GM21528 (cell line): ENCODE measurements around the gene BCL7C.
"Not testable (repeated sequence)": the region's sequence is repeated elsewhere in the genome, so short reads cannot be mapped to it uniquely, and the experiment has no call there.

Experiments
- ATAC-seq: cut with Tn5 transposase; IDR thresholded peaks from one replicate; pipeline ENCODE4 v1.9.1; 2021; ENCODE audit warnings: mild to moderate bottlenecking, moderate library complexity; ENCODE audit not compliant: unreplicated experiment, low FRiP score

BCL7C gene

DNA sequence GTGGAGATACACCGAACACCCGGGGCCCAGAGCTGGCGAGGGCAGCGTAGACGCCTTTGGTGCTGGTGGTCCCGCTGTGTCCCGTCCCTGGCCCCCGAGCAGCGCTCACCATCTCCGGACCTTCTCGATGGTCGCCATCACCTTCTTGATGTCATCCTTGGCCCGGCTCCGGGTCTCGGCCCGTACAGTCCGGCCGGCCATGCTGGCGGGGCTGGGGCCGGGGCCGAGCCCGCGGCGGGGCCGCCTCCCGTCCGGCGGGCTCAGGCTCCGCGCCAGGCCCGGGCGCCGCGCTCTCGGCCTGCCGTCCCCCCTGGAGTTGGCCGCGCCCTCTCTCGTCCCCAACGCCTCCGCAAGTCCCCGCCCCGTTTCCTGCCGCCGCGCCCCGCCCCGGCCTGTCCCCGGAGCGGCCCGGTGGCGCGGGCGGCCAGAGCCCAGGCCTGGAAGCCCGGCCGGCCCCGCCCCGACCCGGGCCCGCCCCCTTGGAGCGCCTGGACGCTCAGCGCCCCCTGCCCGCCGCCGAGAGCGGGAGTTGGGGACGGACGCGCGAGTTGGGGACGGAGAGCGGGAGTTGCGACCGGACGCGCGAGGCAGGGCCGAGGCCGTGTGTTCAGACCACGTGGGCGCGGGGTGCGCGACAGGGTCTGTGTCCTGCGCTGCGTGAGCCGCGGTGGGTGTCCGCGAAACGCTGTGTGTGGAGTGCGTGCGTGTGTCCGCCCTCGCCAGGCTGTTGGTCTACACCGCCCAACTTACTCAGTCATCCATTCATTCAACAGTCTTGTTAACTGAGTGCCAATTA is at the start of gene BCL7C:
Gene BCL7C (minus strand): TSS at position 334 of the 796 bp plus-strand sequence. CDS start 133 bp downstream, at position 201.
- peak; percentile 72 for ATAC-seq

DNA sequence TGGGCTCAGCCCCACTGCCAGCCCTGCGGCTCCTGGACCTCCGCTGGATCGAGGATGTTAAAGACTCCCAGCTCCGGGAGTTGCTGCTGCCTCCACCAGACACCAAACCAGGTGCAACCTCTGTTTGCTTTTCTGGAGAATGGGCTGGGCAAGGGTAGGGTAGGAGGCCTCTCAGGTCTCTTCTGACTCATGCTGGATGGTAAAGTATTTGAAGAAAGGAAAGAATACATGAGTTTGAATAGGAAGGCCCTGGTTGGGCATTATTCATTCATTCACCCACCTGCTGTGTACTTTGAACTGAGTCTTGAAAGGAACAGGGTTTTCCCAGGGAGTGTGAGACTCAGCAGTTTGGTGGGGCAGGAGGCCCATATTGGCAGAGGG is 48.5 kb upstream of the BCL7C start:
- ATAC-seq: no peak

DNA sequence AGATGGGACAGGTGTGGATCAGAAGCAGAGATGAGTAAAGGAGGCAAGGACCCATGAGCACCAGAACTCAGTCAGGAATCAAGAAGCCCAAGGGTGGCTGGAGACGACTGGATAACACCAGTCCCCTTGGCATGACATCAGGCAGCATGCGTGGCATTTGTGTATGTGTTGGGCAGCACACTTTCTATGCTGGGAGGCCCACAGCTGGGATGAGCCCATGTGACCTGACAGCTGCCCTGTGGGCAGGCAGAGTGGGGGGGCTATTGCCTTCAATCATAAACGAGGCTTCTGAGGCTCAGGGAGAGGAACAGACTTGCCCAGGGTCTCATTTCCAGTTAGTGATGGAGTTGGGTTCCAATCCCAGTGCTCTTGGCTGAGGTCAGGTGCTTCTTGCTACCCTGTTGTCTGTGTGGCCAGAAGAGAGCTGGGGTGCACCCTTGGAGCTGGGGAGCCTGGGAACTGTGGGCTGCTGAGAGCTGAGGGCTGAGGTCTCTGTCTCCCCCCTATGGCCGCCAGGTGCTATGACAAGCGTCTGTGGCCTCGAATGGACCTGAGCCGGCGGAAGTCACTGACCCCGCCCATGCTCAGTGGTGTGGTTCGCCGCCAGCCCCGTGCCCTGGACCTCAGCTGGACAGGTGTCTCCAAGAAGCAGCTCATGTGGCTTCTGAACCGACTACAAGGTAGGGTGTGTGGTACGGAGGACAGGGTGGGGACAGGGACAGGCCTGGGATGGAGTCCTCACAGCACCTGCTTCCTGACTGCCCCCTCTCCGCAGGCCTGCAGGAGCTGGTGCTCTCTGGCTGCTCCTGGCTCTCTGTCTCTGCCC is 47.9 kb upstream of the BCL7C start:
- no peak for ATAC-seq

DNA sequence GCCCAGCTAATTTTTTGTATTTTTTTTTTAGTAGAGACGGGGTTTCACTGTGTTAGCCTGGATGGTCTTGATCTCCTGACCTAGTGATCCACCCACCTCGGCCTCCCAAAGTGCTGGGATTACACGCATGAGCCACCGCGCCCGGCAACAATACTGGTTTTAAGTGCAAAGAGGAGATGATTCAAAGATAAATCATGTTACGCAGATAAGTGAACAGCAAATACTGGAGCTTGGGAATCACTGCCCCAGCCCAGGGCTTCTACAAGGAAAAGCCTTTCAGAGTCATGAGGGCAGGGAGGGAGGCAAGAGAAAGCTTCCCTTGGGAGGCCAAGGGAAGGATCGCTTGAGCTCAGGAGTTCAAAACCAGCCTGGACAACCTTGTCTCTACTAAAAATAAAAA is 45.7 kb upstream of the BCL7C start:
- ATAC-seq: not testable (repeated sequence)

DNA sequence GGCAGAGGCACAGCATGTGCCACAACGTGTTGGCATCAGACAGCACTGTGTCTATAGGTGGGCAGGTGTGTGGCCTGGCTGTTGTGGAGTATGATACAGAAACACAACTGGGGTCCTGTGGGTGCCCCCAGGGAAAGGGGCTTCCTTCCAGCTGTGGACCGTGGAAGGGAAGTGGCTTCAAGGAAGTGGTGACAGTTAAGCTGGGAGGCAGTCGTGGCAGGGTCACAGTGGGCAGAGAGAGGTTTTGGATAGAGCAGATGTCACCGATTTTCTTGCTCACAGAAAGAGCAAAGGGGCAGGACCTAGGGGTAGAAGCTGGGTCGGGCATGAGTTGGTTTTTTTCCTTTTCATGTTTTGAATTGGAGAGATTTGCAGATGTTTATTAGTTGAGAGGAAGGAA is 43.8 kb upstream of the BCL7C start:
- ATAC-seq: no peak

DNA sequence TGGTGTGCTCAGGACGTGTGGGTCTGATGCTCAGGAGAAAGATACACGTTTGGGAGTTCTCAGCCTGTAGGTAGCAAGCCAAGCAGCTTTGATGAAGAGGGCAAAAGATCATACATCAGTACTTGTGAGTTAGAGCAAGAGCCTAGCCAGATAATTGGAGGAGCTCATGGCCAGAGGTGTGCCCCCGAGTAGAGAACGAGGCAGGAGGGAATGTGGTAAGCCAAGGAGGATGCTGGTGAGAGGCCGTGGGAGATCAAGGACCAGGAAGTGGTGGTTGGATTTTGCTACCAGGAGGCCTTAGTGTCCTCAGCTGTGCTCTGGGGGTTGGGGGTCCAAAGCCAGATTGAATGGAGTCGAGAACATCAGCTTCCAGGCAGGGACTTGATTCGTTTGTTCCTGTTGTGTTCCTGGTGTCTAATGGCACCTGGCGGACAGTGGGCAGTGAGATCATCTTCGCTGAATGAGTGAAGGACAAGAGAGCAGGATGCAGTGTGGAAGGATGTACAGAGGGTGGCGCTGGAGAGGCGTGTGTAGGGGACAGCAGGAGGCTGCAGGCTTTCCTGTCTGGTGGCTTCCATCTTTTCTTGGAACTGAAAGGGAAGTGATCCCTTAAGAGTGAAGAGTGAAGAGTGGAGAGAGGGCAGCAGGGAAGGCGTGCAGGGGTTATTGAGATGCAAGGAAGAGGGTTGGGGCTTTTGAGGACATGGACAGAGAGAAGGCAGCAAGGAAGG is 41.1 kb upstream of the BCL7C start:
- ATAC-seq: no peak

DNA sequence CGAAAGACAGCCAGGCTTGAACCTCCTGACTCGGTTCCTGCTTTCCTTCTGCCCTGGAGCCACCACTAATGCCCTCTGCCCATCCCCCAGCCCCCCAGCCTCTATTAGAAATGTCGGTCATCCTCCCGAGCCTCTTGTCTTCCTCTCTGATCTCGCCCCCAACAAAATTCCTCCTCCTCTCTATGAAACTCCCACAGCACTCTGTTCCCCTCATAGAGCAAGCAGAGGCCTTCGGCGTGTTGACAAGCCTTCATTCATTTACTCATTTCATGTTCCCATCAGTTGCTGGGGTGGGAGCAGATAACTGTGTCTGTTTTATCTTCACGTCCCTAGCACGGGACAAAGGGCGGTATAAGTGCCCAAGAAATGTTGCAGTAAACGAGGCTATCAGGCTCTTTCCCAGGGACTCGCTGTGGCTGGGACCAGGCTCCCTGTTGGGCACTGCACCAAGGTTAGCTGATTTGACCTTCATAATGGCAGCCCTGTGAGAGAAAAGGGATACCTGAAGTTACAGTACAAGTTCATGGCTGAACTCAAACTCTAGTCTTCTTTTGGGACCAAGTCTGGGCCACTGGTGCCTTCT is 37.3 kb upstream of the BCL7C start:
- no peak for ATAC-seq

DNA sequence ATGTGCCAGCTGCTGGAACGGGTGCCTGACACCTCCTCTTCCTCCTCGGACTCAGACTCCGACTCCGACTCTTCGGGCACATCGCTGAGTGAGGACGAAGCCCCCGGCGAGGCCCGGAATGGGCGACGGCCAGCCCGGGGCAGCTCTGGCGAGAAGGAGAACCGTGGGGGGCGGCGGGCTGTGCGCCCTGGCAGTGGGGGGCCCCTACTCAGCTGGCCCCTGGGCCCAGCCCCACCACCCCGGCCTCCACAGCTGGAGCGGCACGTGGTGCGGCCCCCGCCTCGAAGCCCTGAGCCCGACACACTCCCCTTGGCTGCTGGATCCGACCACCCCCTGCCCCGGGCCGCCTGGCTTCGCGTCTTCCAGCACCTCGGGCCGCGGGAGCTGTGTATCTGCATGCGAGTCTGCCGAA is 36.3 kb upstream of the BCL7C start:
- ATAC-seq: no peak

DNA sequence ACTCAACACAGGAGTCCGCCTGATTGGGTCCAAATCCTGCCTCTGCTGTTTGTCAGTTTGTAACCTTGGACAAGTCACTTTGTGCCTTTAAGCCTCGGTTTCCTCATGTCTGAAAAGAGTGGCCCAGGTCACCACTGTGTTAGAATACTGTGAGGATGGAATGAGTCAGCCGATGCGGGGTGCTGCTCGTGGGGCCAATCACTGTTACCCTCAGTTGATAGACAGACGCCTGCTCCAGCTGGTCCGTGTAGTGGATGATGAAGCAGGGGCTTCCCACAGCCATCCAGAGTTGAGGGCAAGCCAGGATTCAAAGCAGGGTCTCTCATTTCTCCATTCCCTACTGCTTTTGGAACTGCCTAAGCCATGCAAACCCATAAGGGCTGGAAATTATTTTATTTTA is 35.3 kb upstream of the BCL7C start:
- no peak for ATAC-seq

DNA sequence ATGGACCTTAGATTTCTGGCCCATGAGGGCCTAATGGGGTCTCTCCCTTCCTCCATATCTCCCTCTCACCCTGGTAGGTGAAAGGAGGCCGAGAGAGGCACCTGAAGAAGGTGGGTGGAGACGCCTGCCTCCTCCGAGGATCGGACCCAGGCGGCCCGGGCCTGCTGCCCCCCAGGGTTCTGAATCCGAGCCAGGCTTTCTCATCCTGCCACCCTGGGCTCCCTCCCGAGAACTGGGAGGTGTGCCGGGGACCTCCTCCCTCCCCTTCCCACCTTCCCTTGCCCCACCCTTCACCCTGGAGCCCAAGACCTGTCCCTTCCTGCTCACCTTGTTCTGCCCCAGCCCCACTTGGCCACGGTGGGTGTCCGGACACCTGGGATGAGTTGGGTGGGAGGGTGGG is 34.5 kb upstream of the BCL7C start:
- ATAC-seq: no peak

DNA sequence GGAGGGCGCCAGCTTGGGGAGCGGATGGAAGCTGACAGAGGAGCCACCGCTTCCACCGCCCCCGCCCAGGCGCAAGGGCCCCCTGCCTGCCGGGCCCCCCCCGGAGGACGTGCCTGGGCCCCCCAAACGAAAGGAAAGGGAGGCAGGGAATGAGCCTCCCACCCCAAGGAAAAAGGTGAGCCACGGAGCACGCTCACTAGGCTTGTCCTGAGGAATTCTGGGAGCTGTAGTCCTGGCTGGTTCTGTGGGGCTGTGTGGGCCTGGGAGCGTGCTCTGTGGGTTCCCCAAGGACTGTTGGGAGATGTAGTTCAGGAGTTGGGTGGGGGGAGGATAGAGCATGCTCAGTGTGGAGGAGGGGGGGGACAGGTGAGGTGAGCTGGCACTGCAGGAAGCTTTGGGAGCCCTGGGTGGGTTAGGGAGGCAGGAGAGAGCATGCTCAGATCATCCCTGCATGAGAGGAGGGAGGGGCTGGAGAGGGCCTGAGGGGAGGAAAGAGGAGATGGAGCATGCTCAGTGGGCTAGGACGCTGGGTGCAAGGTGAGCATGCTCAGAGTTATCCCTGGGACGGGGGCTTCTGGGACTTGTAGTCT is 34.0 kb upstream of the BCL7C start:
- ATAC-seq: no peak

DNA sequence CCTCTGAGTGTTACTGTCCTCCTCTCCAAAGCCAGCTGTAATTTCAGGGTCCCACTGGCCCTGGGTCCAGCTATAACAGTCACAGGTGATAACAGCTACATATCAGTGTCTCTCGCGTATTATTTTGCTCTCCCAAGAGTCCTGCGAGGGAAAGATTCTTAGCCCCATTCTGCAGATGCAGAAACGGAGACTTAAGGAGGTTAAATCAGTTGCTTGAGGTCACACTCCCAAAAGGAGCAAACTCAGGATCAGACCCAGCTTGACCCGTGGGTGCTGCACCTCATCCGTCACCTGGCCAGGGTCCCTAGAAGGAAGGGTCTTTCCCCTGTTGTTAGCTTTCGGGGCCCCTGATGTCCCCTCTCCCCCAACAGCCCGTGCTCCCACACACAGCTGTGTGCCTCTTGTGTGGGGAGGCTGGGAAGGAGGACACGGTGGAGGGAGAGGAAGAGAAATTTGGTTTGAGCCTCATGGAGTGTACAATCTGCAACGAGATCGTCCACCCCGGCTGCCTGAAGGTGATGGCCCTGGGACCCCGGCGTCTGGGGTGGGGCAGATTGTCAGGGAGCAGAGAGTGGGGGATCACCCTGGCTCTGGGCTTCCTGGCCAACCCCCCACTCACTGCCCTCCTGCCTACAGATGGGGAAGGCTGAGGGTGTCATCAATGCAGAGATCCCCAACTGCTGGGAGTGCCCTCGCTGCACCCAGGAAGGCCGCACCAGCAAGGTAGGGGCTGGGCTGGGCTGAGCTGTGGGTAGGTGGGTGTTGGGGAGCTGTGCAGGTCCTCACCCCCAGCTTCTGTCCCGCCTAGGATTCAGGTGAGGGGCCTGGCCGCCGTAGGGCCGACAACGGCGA is 33.3 kb upstream of the BCL7C start:
- ATAC-seq: no peak

DNA sequence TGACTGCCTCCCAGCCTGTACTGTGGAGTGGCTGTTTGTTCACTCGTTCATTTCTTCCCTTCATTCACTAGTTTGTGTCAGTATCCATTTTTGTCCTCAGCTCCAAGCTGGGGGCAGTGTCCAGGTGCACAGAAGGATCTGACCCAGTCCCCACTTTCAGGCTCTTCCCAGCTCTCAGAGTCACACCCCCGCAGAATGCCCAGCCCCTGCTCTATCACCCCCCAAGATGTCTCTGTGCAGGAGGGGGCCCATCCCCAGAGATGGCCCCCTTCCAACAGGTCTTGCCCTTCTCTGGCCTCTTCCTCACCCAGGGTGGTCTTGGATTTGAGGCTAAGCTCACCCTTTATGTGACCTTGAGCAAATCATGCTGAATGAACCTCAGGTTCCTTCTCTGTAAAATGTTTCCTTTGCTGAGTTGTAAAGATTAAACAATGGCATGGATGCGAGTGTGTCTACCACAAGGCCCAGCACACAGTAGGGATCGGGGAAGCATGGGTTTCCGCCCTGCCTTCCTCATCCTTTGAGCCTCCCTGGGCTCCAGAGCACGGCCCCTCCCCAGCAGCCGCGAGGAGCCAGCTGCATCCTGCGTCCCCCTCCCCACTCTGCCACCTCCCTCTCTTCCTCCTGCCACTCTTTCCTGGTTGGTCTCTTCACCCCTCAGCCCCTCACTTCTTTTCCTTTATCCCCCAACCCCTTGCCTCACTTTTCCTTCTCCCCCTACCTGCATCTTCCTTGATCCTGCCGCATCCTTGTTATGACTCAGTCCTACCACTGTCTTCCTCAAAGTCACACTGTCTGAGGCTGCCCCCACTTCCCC is 32.3 kb upstream of the BCL7C start:
- no peak for ATAC-seq

DNA sequence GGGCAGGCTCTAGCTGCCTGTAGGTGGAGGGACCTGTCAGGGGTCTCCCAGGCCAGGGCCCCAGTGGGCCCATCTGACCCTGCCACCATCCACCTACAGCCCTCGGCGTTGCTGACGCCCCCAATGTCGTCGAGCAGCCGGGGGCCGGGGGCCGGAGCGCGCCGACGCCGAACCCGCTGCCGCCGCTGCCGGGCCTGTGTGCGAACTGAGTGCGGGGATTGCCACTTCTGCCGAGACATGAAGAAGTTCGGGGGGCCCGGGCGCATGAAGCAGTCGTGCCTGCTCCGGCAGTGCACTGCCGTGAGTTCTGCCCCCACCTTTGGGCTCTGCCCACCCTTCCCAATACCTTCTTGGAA is 31.7 kb upstream of the BCL7C start:
- no peak for ATAC-seq

DNA sequence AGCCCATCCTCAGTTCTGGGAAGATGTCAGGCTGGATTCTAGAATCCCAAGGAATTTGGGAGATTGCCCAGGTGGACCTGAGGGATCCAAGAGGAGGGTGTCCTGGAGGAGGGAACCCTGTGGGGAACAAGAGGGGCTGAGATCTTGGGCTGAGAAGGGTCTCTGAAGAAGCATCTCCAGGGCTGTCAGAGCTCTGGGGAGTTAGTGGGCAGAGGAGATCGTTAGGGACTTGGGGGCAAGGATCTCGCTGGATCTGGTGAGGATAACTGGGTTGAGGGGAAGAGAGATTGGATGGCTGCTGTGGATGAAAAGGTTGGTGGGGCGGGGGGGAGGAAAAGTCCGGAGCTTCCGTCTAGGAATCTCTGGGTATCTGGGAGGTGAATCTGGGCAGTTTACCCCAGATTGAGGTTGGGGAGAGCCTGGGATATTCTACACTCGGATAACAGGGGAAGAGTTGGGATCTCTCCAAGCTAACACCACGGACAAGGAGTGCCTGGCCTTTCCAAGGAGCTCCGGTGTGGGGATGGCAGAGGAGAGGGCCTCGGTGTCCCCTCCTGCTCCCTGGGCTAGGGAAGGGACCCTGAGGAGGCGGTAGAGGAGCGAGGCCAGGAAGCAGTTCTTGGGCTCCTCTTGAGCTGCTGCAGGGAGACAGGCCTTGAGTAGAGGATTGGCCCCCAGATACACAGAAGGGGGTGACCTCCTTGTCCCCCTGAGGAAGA is 31.2 kb upstream of the BCL7C start:
- no peak for ATAC-seq

DNA sequence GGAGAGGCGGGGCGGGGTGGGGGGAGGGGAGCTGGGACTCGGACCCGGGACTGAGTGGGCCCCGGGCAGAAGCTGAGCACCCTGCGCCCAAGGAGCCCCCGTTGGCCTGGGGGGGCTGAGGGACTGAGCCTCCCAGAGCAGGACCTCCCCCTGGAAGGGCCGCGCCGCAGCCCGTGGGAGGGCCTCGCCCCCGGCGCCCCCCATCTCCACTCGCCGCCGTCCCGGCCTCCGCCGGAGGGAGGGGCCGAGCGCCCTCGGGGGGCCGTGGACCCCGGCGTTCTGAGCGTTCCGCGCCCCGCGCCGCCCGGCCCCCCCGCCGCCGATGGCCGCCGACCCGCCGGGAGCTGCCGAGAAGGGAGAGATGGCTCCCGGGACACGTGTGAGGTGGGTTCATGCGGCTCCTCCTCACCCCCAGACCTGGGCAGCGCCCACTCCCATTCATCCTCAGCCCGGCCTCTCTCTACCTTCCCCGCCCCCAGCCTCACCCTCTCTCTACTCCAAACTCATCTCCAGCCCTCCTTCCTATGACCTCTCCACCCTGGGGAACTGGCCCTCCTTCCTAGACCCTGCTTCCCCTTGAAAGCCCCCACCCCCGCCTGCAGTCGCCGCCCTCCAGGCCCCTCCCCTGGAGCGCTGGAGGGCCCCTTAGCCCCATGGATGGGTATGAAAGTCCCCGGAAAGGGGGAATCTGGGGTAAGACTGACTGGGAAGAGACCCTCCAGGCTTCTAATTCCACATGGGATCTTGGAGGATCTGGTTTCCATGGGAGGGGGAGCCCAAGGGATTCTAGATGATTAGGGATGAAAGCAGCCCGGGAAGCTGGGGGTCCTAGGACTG is 30.4 kb upstream of the BCL7C start:
- no peak for ATAC-seq

DNA sequence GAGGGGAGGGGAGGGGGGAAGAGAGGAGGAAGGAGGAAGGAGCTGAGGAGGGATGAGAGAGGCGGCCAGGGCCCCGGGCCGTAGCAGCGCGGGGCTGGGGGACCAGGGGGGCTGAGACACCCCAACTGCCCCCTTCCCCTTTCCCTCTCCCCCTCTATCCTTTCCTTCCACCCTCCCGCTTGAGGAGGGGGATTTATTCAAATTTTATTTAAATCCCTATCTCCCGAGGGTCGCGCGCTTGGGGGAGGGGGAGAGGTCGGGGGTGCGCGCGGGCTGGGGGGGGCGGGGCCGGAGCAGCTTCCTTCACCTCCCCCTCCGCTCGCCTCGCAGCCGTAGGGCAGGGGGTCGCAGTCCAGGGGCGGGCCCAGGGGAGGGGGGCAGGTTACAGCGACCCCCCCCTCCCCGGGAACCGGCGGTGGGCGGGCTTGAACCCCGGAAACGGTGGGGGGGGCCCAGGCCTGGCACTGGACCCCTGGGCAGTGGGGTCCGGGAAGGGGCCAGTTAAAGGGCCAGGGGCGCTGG is 29.7 kb upstream of the BCL7C start, which contains the start of gene FBXL19:
Gene FBXL19 (plus strand): TSS at position 19 of the 522 bp plus-strand sequence. CDS start 2,183 bp downstream, outside the sequence.
- ATAC-seq: no peak
